SK-N-SH (cell line): Measurements from ENCODE around the gene GNAL. TPM values are rescaled to one million over a fixed set of nuclear protein-coding genes. Genes with fewer than 3 reads are reported as not detected.

Experiments
- CTCF ChIA-PET: fragments of 300-600, 350-600 bp; formaldehyde crosslinking; extraction: SDS; loops from one replicate; lab custom pipeline; 2021; lab: Yijun Ruan, JAX
- POLR2A ChIA-PET: fragments of 350-600 bp; sonication (Branson Sonifier 250); formaldehyde crosslinking; extraction: SDS; loops from one replicate; lab custom pipeline; 2020; ENCODE audit warnings: antibody characterized with exemption, inconsistent platforms; lab: Yijun Ruan, JAX
- DNase-seq: peaks from one replicate; pipeline ENCODE4 v3.0.0; 2012
- H2AFZ ChIP-seq: fragments of 200-600 bp; sonication (generic); 2 replicates; pipeline ENCODE4 v1.8.1; 2016; ENCODE audit warnings: antibody characterized with exemption, mild to moderate bottlenecking, low read depth
- H3F3A ChIP-seq: fragments of 200-600 bp; sonication (generic); replicated peaks from 2 replicates; pipeline ENCODE3; 2016; ENCODE audit warnings: antibody characterized with exemption, mild to moderate bottlenecking; ENCODE audit not compliant: insufficient read depth
- H3K27ac ChIP-seq, 2 experiments: fragments of 200-500 bp in 1 of 2; fragments of 200-600 bp in 1 of 2; sonication (Bioruptor generic) in 1 of 2; sonication (generic), shearing (Covaris generic) in 1 of 2; 2 replicates each; pipeline versions ENCODE4 v1.5.1 to v1.6.1; 2014 to 2016; ENCODE audit warnings: low read depth in 2 of 2, inconsistent platforms in 1 of 2, low read length in 1 of 2, mild to moderate bottlenecking in 1 of 2, mixed read lengths in 1 of 2
- H3K27me3 ChIP-seq: fragments of 200-600 bp; sonication (generic), shearing (Covaris generic); 2 replicates; pipeline ENCODE4 v1.6.1; 2016; ENCODE audit warnings: mixed run types; ENCODE audit not compliant: insufficient read depth
- H3K36me3 ChIP-seq, 2 experiments: fragments of 200-500 bp in 1 of 2; fragments of 200-600 bp in 1 of 2; sonication (Bioruptor generic) in 1 of 2; sonication (generic) in 1 of 2; replicated peaks in 1 of 2; 2 replicates each; pipeline versions ENCODE3 to v1.5.1; 2014 to 2016; ENCODE audit warnings: low read length in 1 of 2, mild to moderate bottlenecking in 1 of 2; ENCODE audit not compliant: insufficient read depth in 2 of 2, control insufficient read depth in 1 of 2
- H3K4me1 ChIP-seq, 2 experiments: fragments of 200-500 bp in 1 of 2; fragments of 200-600 bp in 1 of 2; sonication (Bioruptor generic) in 1 of 2; sonication (generic), shearing (Covaris generic) in 1 of 2; 2 replicates each; pipeline versions ENCODE4 v1.5.1 to v1.6.1; 2014 to 2016; ENCODE audit warnings: low read depth in 1 of 2, low read length in 1 of 2, mixed run types in 1 of 2; ENCODE audit not compliant: insufficient read depth in 2 of 2, control insufficient read depth in 1 of 2
- H3K4me2 ChIP-seq: fragments of 200-600 bp; sonication (generic), shearing (Covaris generic); 2 replicates; pipeline ENCODE4 v1.6.1; 2017; ENCODE audit warnings: mixed run types
- H3K4me3 ChIP-seq, 2 experiments: fragments of 200-500 bp in 1 of 2; fragments of 200-600 bp in 1 of 2; sonication (Bioruptor generic) in 1 of 2; sonication (generic), shearing (Covaris generic) in 1 of 2; 2 replicates each; pipeline versions ENCODE4 v1.5.1 to v1.8.1; 2014 to 2016; ENCODE audit warnings: low read depth in 2 of 2, inconsistent platforms in 1 of 2, low read length in 1 of 2, mild to moderate bottlenecking in 1 of 2, mixed read lengths in 1 of 2, moderate library complexity in 1 of 2
- H3K79me2 ChIP-seq: fragments of 200-600 bp; sonication (generic); 2 replicates; pipeline ENCODE4 v1.8.1; 2017; ENCODE audit warnings: mild to moderate bottlenecking; ENCODE audit not compliant: insufficient read depth
- H3K9ac ChIP-seq: fragments of 200-600 bp; sonication (generic); 2 replicates; pipeline ENCODE4 v1.6.1; 2017; ENCODE audit warnings: mixed run types
- H3K9me2 ChIP-seq: fragments of 200-600 bp; sonication (generic); 2 replicates; pipeline ENCODE4 v1.6.1; 2017; ENCODE audit warnings: mixed run types
- H3K9me3 ChIP-seq: fragments of 200-600 bp; sonication (generic); 2 replicates; pipeline ENCODE4 v1.6.1; 2017; ENCODE audit warnings: mixed run types, mild to moderate bottlenecking, moderate library complexity
- H4K20me1 ChIP-seq: fragments of 200-600 bp; sonication (generic); 2 replicates; pipeline ENCODE4 v1.6.1; 2017; ENCODE audit warnings: mild to moderate bottlenecking, mixed run types; ENCODE audit not compliant: insufficient read depth
- EP300 ChIP-seq, 2 experiments: IDR thresholded peaks; 2 replicates each; pipeline versions ENCODE4 v1.4.0 to v1.6.1; 2012; ENCODE audit warnings: borderline replicate concordance in 1 of 2, low read depth in 1 of 2, low read length in 1 of 2
- EZH2phosphoT487 ChIP-seq: fragments of 200-600 bp; sonication (generic); IDR thresholded peaks from 2 replicates; pipeline ENCODE4 v1.6.1; 2017; ENCODE audit warnings: low read depth, mixed run types, mild to moderate bottlenecking, antibody characterized with exemption, moderate library complexity, borderline replicate concordance
- FOSL2 ChIP-seq: IDR thresholded peaks from 2 replicates; pipeline ENCODE4 v1.4.0; 2012; ENCODE audit warnings: low read depth, mild to moderate bottlenecking, moderate library complexity, borderline replicate concordance
- FOXJ3 ChIP-seq: sonication (generic); formaldehyde crosslinking; IDR thresholded peaks from 2 replicates; pipeline ENCODE4 v1.5.1; 2020; ENCODE audit warnings: mild to moderate bottlenecking, missing genetic modification reagents
- GATA2 ChIP-seq: sonication (generic); formaldehyde crosslinking; IDR thresholded peaks from 2 replicates; pipeline ENCODE4 v1.5.0; 2020; ENCODE audit warnings: mild to moderate bottlenecking, missing genetic modification reagents
- POLR2AphosphoS5 ChIP-seq: IDR thresholded peaks from 2 replicates; pipeline ENCODE4 v1.6.1; 2012; ENCODE audit warnings: low read depth, low read length
- RCOR1 ChIP-seq: fragments of 150-350 bp; IDR thresholded peaks from 2 replicates; pipeline ENCODE4 v1.6.1; 2017; ENCODE audit warnings: antibody characterized with exemption, low read length
- RFX5 ChIP-seq: IDR thresholded peaks from 2 replicates; pipeline ENCODE4 v1.6.1; 2012; ENCODE audit warnings: mild to moderate bottlenecking, improper control_type of control experiment, low read length
- TAF1 ChIP-seq: IDR thresholded peaks from 2 replicates; pipeline ENCODE4 v1.6.1; 2012; ENCODE audit warnings: low read depth, mild to moderate bottlenecking, low read length, moderate library complexity, borderline replicate concordance
- TCF12 ChIP-seq: IDR thresholded peaks from 2 replicates; pipeline ENCODE4 v1.4.0; 2012
- WGBS: methylation state at CpG from one replicate; pipeline ENCODE4 v1.1.6; 2017; ENCODE audit warnings: low lambda C conversion rate; 5-methylcytosine and 5-hydroxymethylcytosine counted together
- polyA plus RNA-seq, 3 experiments: library from polyadenylated mRNA; depleted of rRNA; stranded (reverse); fragments of >200 nt; gene quantifications; 2 replicates each; pipeline ENCODE4 v1.2.3, GENCODE V29; 2012
- TF ChIP-seq, protein P1 (sequence below): fragments of 150-350 bp; IDR thresholded peaks from 2 replicates; pipeline ENCODE4 v1.6.1; 2017; ENCODE audit warnings: antibody characterized with exemption, low read length, low read depth, borderline replicate concordance
- TF ChIP-seq, protein P2 (sequence below): fragments of 150-350 bp; IDR thresholded peaks from 2 replicates; pipeline ENCODE4 v1.6.1; 2016; ENCODE audit warnings: mild to moderate bottlenecking, low read depth, low read length
- TF ChIP-seq, protein P3 (sequence below): IDR thresholded peaks from 2 replicates; pipeline ENCODE4 v1.4.0; 2012; ENCODE audit warnings: low read depth, borderline replicate concordance
- TF ChIP-seq, protein P4 (sequence below): fragments of 200-600 bp; sonication (generic); IDR thresholded peaks from 2 replicates; pipeline ENCODE4 v1.6.1; 2017; ENCODE audit warnings: antibody characterized with exemption, mild to moderate bottlenecking, moderate library complexity

GNAL gene
- polyA plus RNA-seq, 1 of the 3 experiments (the other 2 are of a cell fraction), result 0.13 TPM

DNA sequence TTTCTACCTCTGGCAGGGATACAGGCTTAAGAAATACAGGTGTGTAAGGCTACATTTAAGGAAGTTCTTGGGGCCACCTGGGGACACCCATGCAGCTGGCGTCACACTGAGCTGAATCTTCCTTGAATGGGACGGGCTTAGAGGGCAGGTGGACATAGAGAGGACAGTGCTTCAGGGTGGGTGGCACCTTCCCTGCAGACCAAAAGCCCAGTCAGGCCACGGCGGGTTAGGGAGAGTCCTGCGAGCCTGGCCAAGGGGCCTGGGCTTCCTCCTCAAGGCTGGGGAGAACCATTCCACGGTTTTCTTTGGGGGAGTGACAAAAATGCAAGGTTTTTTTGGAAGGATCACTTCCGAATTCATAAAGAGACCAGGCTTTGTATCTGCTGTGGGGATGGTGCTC is 73.4 kb downstream of the GNAL start:
- Histone ChIP-seq H3K9me3 (no peaks in the 10 kb centered on the region), H2AFZ (no peak overlapping the region), H3K4me2 (no peak overlapping the region), H3K9ac (no peak overlapping the region), H3K79me2 (no peaks in the 10 kb centered on the region), H3K27me3 (peaks cover 54% of the 10 kb centered on the region), H3K36me3 (no peaks in the 10 kb centered on the region), H3K4me3 (no peak overlapping the region), H3K27ac (no peak overlapping the region), H3K4me1 (no peaks in the 10 kb centered on the region), H3K9me2 (no peaks in the 10 kb centered on the region), H4K20me1 (no peaks in the 10 kb centered on the region), H3F3A (no peaks in the 10 kb centered on the region)
- TF ChIP-seq, protein P1, sequence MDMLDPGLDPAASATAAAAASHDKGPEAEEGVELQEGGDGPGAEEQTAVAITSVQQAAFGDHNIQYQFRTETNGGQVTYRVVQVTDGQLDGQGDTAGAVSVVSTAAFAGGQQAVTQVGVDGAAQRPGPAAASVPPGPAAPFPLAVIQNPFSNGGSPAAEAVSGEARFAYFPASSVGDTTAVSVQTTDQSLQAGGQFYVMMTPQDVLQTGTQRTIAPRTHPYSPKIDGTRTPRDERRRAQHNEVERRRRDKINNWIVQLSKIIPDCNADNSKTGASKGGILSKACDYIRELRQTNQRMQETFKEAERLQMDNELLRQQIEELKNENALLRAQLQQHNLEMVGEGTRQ, result no peak
- TF ChIP-seq, protein P2, sequence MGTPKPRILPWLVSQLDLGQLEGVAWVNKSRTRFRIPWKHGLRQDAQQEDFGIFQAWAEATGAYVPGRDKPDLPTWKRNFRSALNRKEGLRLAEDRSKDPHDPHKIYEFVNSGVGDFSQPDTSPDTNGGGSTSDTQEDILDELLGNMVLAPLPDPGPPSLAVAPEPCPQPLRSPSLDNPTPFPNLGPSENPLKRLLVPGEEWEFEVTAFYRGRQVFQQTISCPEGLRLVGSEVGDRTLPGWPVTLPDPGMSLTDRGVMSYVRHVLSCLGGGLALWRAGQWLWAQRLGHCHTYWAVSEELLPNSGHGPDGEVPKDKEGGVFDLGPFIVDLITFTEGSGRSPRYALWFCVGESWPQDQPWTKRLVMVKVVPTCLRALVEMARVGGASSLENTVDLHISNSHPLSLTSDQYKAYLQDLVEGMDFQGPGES, result no peak
- TF ChIP-seq TAF1 (no peak), RCOR1 (no peak), EP300 (IDR thresholded peaks at IDR 0.05; ENCODE audit: borderline replicate concordance in 1 of 2, low read depth in 1 of 2, low read length in 1 of 2) (no peak), POLR2AphosphoS5 (no peak), TCF12 (no peak), EZH2phosphoT487 (no peak), FOXJ3 (CRISPR knock-in tag) (no peak), RFX5 (no peak), FOSL2 (no peak), GATA2 (CRISPR knock-in tag) (no peak)
- TF ChIP-seq, protein P3, sequence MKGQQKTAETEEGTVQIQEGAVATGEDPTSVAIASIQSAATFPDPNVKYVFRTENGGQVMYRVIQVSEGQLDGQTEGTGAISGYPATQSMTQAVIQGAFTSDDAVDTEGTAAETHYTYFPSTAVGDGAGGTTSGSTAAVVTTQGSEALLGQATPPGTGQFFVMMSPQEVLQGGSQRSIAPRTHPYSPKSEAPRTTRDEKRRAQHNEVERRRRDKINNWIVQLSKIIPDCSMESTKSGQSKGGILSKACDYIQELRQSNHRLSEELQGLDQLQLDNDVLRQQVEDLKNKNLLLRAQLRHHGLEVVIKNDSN, result no peak
- TF ChIP-seq, protein P4, sequence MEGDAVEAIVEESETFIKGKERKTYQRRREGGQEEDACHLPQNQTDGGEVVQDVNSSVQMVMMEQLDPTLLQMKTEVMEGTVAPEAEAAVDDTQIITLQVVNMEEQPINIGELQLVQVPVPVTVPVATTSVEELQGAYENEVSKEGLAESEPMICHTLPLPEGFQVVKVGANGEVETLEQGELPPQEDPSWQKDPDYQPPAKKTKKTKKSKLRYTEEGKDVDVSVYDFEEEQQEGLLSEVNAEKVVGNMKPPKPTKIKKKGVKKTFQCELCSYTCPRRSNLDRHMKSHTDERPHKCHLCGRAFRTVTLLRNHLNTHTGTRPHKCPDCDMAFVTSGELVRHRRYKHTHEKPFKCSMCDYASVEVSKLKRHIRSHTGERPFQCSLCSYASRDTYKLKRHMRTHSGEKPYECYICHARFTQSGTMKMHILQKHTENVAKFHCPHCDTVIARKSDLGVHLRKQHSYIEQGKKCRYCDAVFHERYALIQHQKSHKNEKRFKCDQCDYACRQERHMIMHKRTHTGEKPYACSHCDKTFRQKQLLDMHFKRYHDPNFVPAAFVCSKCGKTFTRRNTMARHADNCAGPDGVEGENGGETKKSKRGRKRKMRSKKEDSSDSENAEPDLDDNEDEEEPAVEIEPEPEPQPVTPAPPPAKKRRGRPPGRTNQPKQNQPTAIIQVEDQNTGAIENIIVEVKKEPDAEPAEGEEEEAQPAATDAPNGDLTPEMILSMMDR, result no peak
- no peak for DNase-seq
- CTCF ChIA-PET, result no interaction called here
- POLR2A ChIA-PET, result no interaction called here
- 18% methylated on average over 6 of the region's 7 CpGs for WGBS
